HG02852 (cell line): ENCODE data around the gene OR7A5.
"Not testable (repeated sequence)": the region's sequence is repeated elsewhere in the genome, so short reads cannot be mapped to it uniquely, and the experiment has no call there.

Experiments
- ATAC-seq: cut with Tn5 transposase; IDR thresholded peaks from one replicate; pipeline ENCODE4 v1.9.1; 2021; ENCODE audit warnings: mild to moderate bottlenecking, moderate library complexity; ENCODE audit not compliant: unreplicated experiment

The OR7A5 gene

GRCh38 chr19:14835011-14835410 lies at the start of gene OR7A5, which contains the start of gene OR7C1:
TSS of gene OR7A5 (minus strand) at chr19:14835185. CDS start at chr19:14828241, 6,944 bp downstream.
TSS of gene OR7C1 (minus strand) at chr19:14835185. CDS start at chr19:14800136, 35,049 bp downstream.
- ATAC-seq, result no peak

- no peak for ATAC-seq
Measured at GRCh38 chr19:14871619-14872230, 36.7 kb upstream of the OR7A5 start.

- no peak for ATAC-seq
Measured at GRCh38 chr19:14868497-14868896, 33.5 kb upstream of the OR7A5 start.

- ATAC-seq, result no peak
Measured at GRCh38 chr19:14848822-14849221, 13.8 kb upstream of the OR7A5 start, which contains the start of gene OR7A10. TSS of gene OR7A10 (minus strand) at chr19:14848922. CDS start at chr19:14841877, 7,045 bp downstream.

GRCh38 chr19:14843578-14843977 lies 8.6 kb upstream of the OR7A5 start:
- no peak for ATAC-seq

- ATAC-seq, result no peak
Measured at GRCh38 chr19:14843169-14843568, 8.2 kb upstream of the OR7A5 start.

GRCh38 chr19:14840206-14840605 lies 5.2 kb upstream of the OR7A5 start:
- ATAC-seq, result no peak

GRCh38 chr19:14837391-14837790 lies 2.4 kb upstream of the OR7A5 start:
- ATAC-seq, result no peak

GRCh38 chr19:14830702-14831101 lies 4.3 kb downstream of the OR7A5 start:
- ATAC-seq, result no peak

GRCh38 chr19:14826006-14826405 lies 9.0 kb downstream of the OR7A5 start:
- no peak for ATAC-seq

GRCh38 chr19:14821937-14822336 lies 13.0 kb downstream of the OR7A5 start:
- ATAC-seq, result no peak

- no peak for ATAC-seq
Measured at GRCh38 chr19:14818588-14818987, 16.4 kb downstream of the OR7A5 start.

GRCh38 chr19:14817052-14817451 lies 17.9 kb downstream of the OR7A5 start:
- ATAC-seq, result no peak

GRCh38 chr19:14814982-14815652 lies 19.9 kb downstream of the OR7A5 start:
- no peak for ATAC-seq

GRCh38 chr19:14809272-14810057 lies 25.5 kb downstream of the OR7A5 start:
- no peak for ATAC-seq

- no peak for ATAC-seq
Measured at GRCh38 chr19:14804765-14805164, 30.2 kb downstream of the OR7A5 start.

GRCh38 chr19:14798760-14799159 lies 36.2 kb downstream of the OR7A5 start:
- no peak for ATAC-seq

GRCh38 chr19:14796021-14796420 lies 39.0 kb downstream of the OR7A5 start:
- ATAC-seq, result no peak

GRCh38 chr19:14795078-14795721 lies 39.8 kb downstream of the OR7A5 start:
- no peak for ATAC-seq

GRCh38 chr19:14792250-14792649 lies 42.7 kb downstream of the OR7A5 start:
- not testable (repeated sequence) for ATAC-seq

- ATAC-seq, result no peak
Measured at GRCh38 chr19:14786421-14786851, 48.5 kb downstream of the OR7A5 start.
